Endodermal cell (in vitro differentiated cells): ENCODE data around the gene SEMA5B. TPM values are rescaled to one million over a fixed set of nuclear protein-coding genes. Genes with fewer than 3 reads are reported as not detected.
A peak's percentile ranks its signal among the peaks of the same experiment; 100 is the strongest.

ENCODE experiments used
- DNase-seq: peaks from one replicate; pipeline ENCODE4 v3.0.0-alpha.2; 2017
- H3K27ac ChIP-seq: 2 replicates; pipeline ENCODE4 v1.5.1; 2013; ENCODE audit warnings: mild to moderate bottlenecking, low read depth, low read length, moderate library complexity
- H3K27me3 ChIP-seq: 2 replicates; pipeline ENCODE4 v1.6.1; 2013; ENCODE audit warnings: mild to moderate bottlenecking, low read length, moderate library complexity; ENCODE audit not compliant: insufficient read depth, control insufficient read depth, poor library complexity, severe bottlenecking
- H3K36me3 ChIP-seq: 2 replicates; pipeline ENCODE4 v1.7.0; 2013; ENCODE audit warnings: mild to moderate bottlenecking, low read length, moderate library complexity; ENCODE audit not compliant: control insufficient read depth, insufficient read depth
- H3K4me1 ChIP-seq: one replicate; pipeline ENCODE4 v1.7.0; 2013; ENCODE audit warnings: low read length; ENCODE audit not compliant: control insufficient read depth, insufficient read depth
- H3K4me3 ChIP-seq: 2 replicates; pipeline ENCODE4 v1.5.1; 2013; ENCODE audit warnings: mild to moderate bottlenecking, low read length, moderate library complexity
- H3K9ac ChIP-seq: 2 replicates; pipeline ENCODE4 v1.6.1; 2013; ENCODE audit warnings: mild to moderate bottlenecking, low read length, moderate library complexity; ENCODE audit not compliant: poor library complexity, severe bottlenecking; ENCODE audit errors: extremely low read depth
- H3K9me3 ChIP-seq: 2 replicates; pipeline ENCODE4 v1.6.1; 2013; ENCODE audit warnings: mild to moderate bottlenecking, low read length, moderate library complexity; ENCODE audit not compliant: control insufficient read depth
- H3K27ac Mint-ChIP-seq: 2 replicates; pipeline ENCODE4 v1.8.0; 2020; ENCODE audit warnings: mixed read lengths
- H3K27me3 Mint-ChIP-seq: 2 replicates; pipeline ENCODE4 v1.8.0; 2021; ENCODE audit warnings: mild to moderate bottlenecking, mixed read lengths; ENCODE audit not compliant: insufficient read depth
- H3K36me3 Mint-ChIP-seq: 2 replicates; pipeline ENCODE4 v1.8.0; 2020; ENCODE audit warnings: low read depth, mixed read lengths
- H3K4me1 Mint-ChIP-seq: 2 replicates; pipeline ENCODE4 v1.8.0; 2020; ENCODE audit warnings: mixed read lengths
- H3K4me3 Mint-ChIP-seq: 2 replicates; pipeline ENCODE4 v1.8.0; 2020; ENCODE audit warnings: mild to moderate bottlenecking, moderate library complexity, mixed read lengths
- H3K9me3 Mint-ChIP-seq: 2 replicates; pipeline ENCODE4 v1.8.0; 2020; ENCODE audit warnings: mild to moderate bottlenecking, mixed read lengths
- WGBS, 2 experiments: methylation state at CpG; one replicate each; pipeline versions ENCODE4 v1.1.5 to v1.1.7; 2013; ENCODE audit warnings: missing lambda C conversion rate in 2 of 2, mixed read lengths in 1 of 2; ENCODE audit not compliant: insufficient coverage in 1 of 2, insufficient read length in 1 of 2; 5-methylcytosine and 5-hydroxymethylcytosine counted together
- total RNA-seq, 2 donors: library from RNA; stranded (reverse); fragmentation: NEBNext Ultra II Directional in 1 of 2; extraction: Animal tissue kit (Norgen Biotek cat#: 25700) in 1 of 2; gene quantifications; 2 replicates in 1 of 2; 3 replicates in 1 of 2; pipeline ENCODE4 v1.2.1, GENCODE V29; 2021
- TF ChIP-seq, protein P1 (sequence below): fragments of 200-600 bp; sonication (generic); conservative IDR thresholded peaks from 2 replicates; pipeline ENCODE4 v1.5.0; 2021; ENCODE audit warnings: antibody characterized with exemption, mild to moderate bottlenecking

SEMA5B gene
- total RNA-seq, 2 donors from 2014 or later = 37.3 to 45.8 TPM

DNA sequence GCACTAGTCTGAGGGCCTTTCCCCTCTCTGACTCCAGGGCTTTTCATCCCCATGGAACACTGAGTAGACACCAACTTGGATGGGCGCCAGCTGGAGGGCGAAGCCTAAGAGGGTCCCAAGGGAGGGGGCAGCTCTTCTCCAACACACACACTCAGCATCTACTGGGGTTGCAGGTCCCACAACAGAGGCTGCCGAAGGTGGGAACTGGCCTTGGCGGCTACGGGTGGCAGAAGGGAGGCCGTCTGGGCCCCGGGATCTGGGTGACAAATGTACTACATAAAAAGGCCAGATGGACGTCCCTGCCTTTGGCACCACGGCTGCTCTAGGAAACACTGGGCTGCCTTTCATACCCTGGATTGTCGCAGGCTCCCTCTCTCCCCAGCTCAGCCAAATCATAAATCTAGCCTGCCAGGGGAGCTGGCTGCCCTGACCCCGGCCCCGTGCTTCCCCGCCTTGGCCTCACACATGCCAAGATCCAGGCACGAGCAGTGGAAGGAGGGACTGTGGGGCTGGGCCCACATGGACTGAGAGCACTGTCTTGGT is 31.5 kb downstream of the SEMA5B start:
- DNase-seq = no peak
- H3K27ac ChIP-seq = peak overlapping the region; percentile 38
- peaks cover 20% of the 10 kb centered on the region for H3K27me3 Mint-ChIP-seq

DNA sequence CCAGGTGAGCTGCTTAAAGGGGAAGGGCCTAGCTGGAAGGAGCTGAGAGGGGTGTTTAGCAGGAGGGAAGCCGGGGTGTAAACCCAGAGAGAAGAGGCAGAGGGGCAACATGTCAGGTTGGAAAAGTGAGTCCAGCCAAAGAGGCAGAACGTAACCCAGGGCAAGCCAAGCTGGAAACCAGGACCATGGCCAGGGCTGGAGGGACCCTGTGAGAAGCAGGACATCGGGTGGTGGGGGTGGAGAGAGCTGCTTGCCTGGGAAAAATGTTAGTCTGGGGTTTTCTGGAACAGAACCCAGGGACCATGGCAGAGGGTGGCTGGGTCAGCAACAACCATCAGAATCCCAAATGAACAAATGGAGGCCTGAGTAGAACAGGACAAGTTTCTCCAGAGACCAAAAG is 32.6 kb downstream of the SEMA5B start:
- no peaks in the 10 kb centered on the region for H3K9me3 Mint-ChIP-seq
- no peaks in the 10 kb centered on the region for H3K36me3 Mint-ChIP-seq
- H3K9ac ChIP-seq = no peak overlapping the region

More for the DNA sequence above, 31.5 kb downstream of the SEMA5B start:
- H3K4me3 Mint-ChIP-seq = no peak overlapping the region
- Histone ChIP-seq H3K27me3 (no peaks in the 10 kb centered on the region), H3K4me1 (peaks cover 6% of the 10 kb centered on the region), H3K36me3 (no peaks in the 10 kb centered on the region), H3K9ac (no peak overlapping the region), H3K4me3 (no peak overlapping the region), H3K9me3 (no peaks in the 10 kb centered on the region)
- 88 to 90% methylated on average over 6 to 14 of the region's 14 CpGs for WGBS, 2 experiments
- TF ChIP-seq, protein P1, sequence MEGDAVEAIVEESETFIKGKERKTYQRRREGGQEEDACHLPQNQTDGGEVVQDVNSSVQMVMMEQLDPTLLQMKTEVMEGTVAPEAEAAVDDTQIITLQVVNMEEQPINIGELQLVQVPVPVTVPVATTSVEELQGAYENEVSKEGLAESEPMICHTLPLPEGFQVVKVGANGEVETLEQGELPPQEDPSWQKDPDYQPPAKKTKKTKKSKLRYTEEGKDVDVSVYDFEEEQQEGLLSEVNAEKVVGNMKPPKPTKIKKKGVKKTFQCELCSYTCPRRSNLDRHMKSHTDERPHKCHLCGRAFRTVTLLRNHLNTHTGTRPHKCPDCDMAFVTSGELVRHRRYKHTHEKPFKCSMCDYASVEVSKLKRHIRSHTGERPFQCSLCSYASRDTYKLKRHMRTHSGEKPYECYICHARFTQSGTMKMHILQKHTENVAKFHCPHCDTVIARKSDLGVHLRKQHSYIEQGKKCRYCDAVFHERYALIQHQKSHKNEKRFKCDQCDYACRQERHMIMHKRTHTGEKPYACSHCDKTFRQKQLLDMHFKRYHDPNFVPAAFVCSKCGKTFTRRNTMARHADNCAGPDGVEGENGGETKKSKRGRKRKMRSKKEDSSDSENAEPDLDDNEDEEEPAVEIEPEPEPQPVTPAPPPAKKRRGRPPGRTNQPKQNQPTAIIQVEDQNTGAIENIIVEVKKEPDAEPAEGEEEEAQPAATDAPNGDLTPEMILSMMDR = no peak
- H3K36me3 Mint-ChIP-seq = no peaks in the 10 kb centered on the region
- no peaks in the 10 kb centered on the region for H3K9me3 Mint-ChIP-seq
- H3K27ac Mint-ChIP-seq = no peak overlapping the region
- H3K4me1 Mint-ChIP-seq = peaks cover 57% of the 10 kb centered on the region

DNA sequence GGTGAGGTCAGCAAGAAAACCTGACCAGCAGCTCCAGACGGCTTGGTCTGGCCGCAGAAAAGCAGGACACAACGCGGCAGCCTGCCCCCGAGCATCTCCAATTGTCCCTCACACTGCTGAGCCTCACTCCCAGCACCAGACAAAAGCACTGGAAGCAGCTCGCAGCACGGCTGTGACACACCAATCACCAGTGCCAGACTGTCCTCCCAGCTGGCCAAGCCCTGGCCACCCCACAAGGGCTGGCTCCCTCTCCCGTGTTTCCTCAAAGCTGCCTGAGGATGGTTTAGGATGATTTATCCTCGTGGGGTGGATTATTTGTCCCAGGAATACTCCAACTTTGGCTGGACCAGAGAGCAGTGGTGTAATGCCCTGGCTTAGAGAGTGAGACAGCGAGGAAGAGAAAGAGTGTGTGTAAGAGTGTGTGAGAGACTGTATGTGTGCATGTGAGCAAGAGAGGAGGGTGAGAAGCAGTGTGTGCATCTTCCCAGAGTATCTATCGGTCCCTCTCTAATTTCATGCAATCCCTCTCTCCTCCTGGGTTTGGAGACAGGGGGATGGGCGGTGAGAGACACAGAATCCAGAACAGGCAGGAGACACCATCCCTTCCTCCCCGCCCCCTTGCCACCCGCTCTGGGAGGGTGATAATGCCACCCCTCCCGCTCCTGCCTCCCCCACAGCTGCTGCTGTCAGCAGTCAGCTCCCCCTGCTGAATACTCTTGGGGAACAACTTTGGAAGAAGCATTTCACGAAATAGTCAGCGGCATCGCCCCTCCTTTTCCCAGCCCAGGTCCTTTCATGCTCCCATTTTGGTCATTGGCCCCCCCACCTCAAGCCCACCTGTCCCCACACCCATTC is 34.2 kb downstream of the SEMA5B start:
- H3K27me3 Mint-ChIP-seq = peaks cover 22% of the 10 kb centered on the region
- DNase-seq = no peak
- Histone ChIP-seq H3K9me3 (no peaks in the 10 kb centered on the region), H3K4me1 (peaks cover 18% of the 10 kb centered on the region), H3K27me3 (no peaks in the 10 kb centered on the region), H3K9ac (no peak overlapping the region), H3K27ac (peak overlapping the region; percentile 89), H3K36me3 (no peaks in the 10 kb centered on the region), H3K4me3 (no peak overlapping the region)
- H3K27ac Mint-ChIP-seq = no peak overlapping the region
- H3K36me3 Mint-ChIP-seq = no peaks in the 10 kb centered on the region
- no peak overlapping the region for H3K4me3 Mint-ChIP-seq
- H3K9me3 Mint-ChIP-seq = no peaks in the 10 kb centered on the region
- TF ChIP-seq, protein P1 = no peak
- peaks cover 55% of the 10 kb centered on the region for H3K4me1 Mint-ChIP-seq
- 48 to 73% methylated on average over 6 to 18 of the region's 18 CpGs for WGBS, 2 experiments

More for the DNA sequence above, 32.6 kb downstream of the SEMA5B start:
- no peaks in the 10 kb centered on the region for H3K36me3 ChIP-seq
- no peak overlapping the region for H3K27ac ChIP-seq
- no peak overlapping the region for H3K27ac Mint-ChIP-seq
- peaks cover 23% of the 10 kb centered on the region for H3K27me3 Mint-ChIP-seq
- peaks cover 8% of the 10 kb centered on the region for H3K4me1 ChIP-seq
- peaks cover 51% of the 10 kb centered on the region for H3K4me1 Mint-ChIP-seq
- H3K4me3 Mint-ChIP-seq = no peak overlapping the region
- no peak for DNase-seq
- H3K4me3 ChIP-seq = no peak overlapping the region
- 87 to 91% methylated on average over 3 of the region's 3 CpGs for WGBS, 2 experiments
- TF ChIP-seq, protein P1 = no peak
- no peaks in the 10 kb centered on the region for H3K27me3 ChIP-seq
- no peaks in the 10 kb centered on the region for H3K9me3 ChIP-seq
